Fibroblast of lung (primary cell): ENCODE data around the gene ADRA2C. TPM values are rescaled to one million over a fixed set of nuclear protein-coding genes. Genes with fewer than 3 reads are reported as not detected.

ENCODE experiments used
- DNase-seq, 2 donors: peaks; one replicate each; pipeline versions ENCODE4 v3.0.0 to v3.0.0-alpha.2; 2010; ENCODE audit warnings: low read depth in 2 of 2
- H2AFZ ChIP-seq: 2 replicates; pipeline ENCODE4 v1.5.1; 2012; ENCODE audit warnings: low read length, control low read depth, inconsistent platforms
- H3K27ac ChIP-seq: 2 replicates; pipeline ENCODE4 v1.5.1; 2011; ENCODE audit warnings: low read length, control low read depth; ENCODE audit not compliant: insufficient read depth
- H3K27me3 ChIP-seq: 2 replicates; pipeline ENCODE4 v1.5.1; 2011; ENCODE audit warnings: mild to moderate bottlenecking, low read length; ENCODE audit not compliant: control insufficient read depth, insufficient read depth
- H3K36me3 ChIP-seq: 2 replicates; pipeline ENCODE4 v1.5.1; 2011; ENCODE audit warnings: low read length; ENCODE audit not compliant: control insufficient read depth, insufficient read depth
- H3K4me1 ChIP-seq: 2 replicates; pipeline ENCODE4 v1.5.1; 2011; ENCODE audit warnings: low read length; ENCODE audit not compliant: control insufficient read depth, insufficient read depth; ENCODE audit errors: extremely low read depth
- H3K4me2 ChIP-seq: 2 replicates; pipeline ENCODE4 v1.5.1; 2011; ENCODE audit warnings: low read length, control low read depth; ENCODE audit not compliant: insufficient read depth; ENCODE audit errors: extremely low read depth
- H3K4me3 ChIP-seq, 4 experiments: fragments of 200-600 bp in 1 of 4; sonication (generic) in 1 of 4; replicated peaks in 1 of 4; 2 replicates each; pipeline ENCODE4 v1.5.1; 2011 to 2016; ENCODE audit warnings: low read length in 4 of 4, low read depth in 3 of 4, mild to moderate bottlenecking in 3 of 4, control low read depth in 2 of 4, inconsistent platforms in 1 of 4, mixed read lengths in 1 of 4; ENCODE audit not compliant: insufficient read depth in 1 of 4; ENCODE audit errors: control extremely low read depth in 1 of 4
- H3K79me2 ChIP-seq: 2 replicates; pipeline ENCODE4 v1.5.1; 2012; ENCODE audit warnings: mild to moderate bottlenecking, low read length, inconsistent platforms; ENCODE audit not compliant: control insufficient read depth, insufficient read depth
- H3K9ac ChIP-seq: 2 replicates; pipeline ENCODE4 v1.5.1; 2011; ENCODE audit warnings: mild to moderate bottlenecking, low read length, control low read depth; ENCODE audit not compliant: insufficient read depth
- H3K9me3 ChIP-seq: 2 replicates; pipeline ENCODE4 v1.5.1; 2012; ENCODE audit warnings: low read depth, low read length; ENCODE audit not compliant: control insufficient read depth, insufficient read depth
- H4K20me1 ChIP-seq: 2 replicates; pipeline ENCODE4 v1.5.1; 2011; ENCODE audit warnings: low read length; ENCODE audit not compliant: control insufficient read depth, insufficient read depth; ENCODE audit errors: extremely low read depth
- EZH2 ChIP-seq: IDR thresholded peaks from 2 replicates; pipeline ENCODE4 v1.5.1; 2012; ENCODE audit warnings: low read length, control low read depth, mild to moderate bottlenecking; ENCODE audit errors: missing control alignments
- polyA plus RNA-seq, 2 donors: library from polyadenylated mRNA; depleted of rRNA in 1 of 2; stranded (reverse) in 1 of 2; unstranded in 1 of 2; fragments of >200 nt; gene quantifications; 2 replicates each; pipeline ENCODE4 v1.2.1, GENCODE V29; 2011 to 2012; ENCODE audit warnings: missing spikeins in 1 of 2
- total RNA-seq: library from RNA; depleted of rRNA; stranded (reverse); fragments of >200 nt; gene quantifications from 2 replicates; pipeline ENCODE4 v1.2.1, GENCODE V29; 2014
- TF ChIP-seq, protein P1 (sequence below), 2 donors: IDR thresholded peaks in 1 of 2; conservative IDR thresholded peaks in 1 of 2; 1 replicate in 1 of 2; 2 replicates in 1 of 2; pipeline ENCODE4 v1.5.1; 2011 to 2012; ENCODE audit warnings: low read length in 2 of 2, control low read depth in 1 of 2, inconsistent platforms in 1 of 2, low read depth in 1 of 2, mild to moderate bottlenecking in 1 of 2

The ADRA2C gene
- total and polyA plus RNA-seq, 2 donors (not counting 1 experiment from before 2014, with no cell fraction given): 0.30 to 0.33 TPM

- TF ChIP-seq EZH2: no peak
- TF ChIP-seq, protein P1, sequence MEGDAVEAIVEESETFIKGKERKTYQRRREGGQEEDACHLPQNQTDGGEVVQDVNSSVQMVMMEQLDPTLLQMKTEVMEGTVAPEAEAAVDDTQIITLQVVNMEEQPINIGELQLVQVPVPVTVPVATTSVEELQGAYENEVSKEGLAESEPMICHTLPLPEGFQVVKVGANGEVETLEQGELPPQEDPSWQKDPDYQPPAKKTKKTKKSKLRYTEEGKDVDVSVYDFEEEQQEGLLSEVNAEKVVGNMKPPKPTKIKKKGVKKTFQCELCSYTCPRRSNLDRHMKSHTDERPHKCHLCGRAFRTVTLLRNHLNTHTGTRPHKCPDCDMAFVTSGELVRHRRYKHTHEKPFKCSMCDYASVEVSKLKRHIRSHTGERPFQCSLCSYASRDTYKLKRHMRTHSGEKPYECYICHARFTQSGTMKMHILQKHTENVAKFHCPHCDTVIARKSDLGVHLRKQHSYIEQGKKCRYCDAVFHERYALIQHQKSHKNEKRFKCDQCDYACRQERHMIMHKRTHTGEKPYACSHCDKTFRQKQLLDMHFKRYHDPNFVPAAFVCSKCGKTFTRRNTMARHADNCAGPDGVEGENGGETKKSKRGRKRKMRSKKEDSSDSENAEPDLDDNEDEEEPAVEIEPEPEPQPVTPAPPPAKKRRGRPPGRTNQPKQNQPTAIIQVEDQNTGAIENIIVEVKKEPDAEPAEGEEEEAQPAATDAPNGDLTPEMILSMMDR (conservative IDR thresholded peaks at IDR 0.05 in 1 of 2, IDR thresholded peaks at IDR 0.05 in 1 of 2; ENCODE audit: low read depth in 1 of 2, low read length in 2 of 2): no peak
- Histone ChIP-seq H3K27me3 (peaks cover 6% of the 10 kb centered on the region), H3K9me3 (no peaks in the 10 kb centered on the region), H3K27ac (no peak overlapping the region), H3K36me3 (no peaks in the 10 kb centered on the region), H3K4me2 (no peak overlapping the region), H3K79me2 (no peaks in the 10 kb centered on the region), H3K4me1 (no peaks in the 10 kb centered on the region), H3K4me3 (no peak overlapping the region), H4K20me1 (no peaks in the 10 kb centered on the region), H2AFZ (no peak overlapping the region), H3K9ac (no peak overlapping the region)
- DNase-seq: no peak
Measured at GRCh38 chr4:3744901-3745300, 21.3 kb upstream of the ADRA2C start.

GRCh38 chr4:3745886-3746656 is 20.1 kb upstream of the ADRA2C start:
- DNase-seq: no peak
- Histone ChIP-seq H3K79me2 (no peaks in the 10 kb centered on the region), H4K20me1 (no peaks in the 10 kb centered on the region), H3K4me3 (no peak overlapping the region), H3K36me3 (no peaks in the 10 kb centered on the region), H2AFZ (no peak overlapping the region), H3K27ac (no peak overlapping the region), H3K4me1 (no peaks in the 10 kb centered on the region), H3K4me2 (no peak overlapping the region), H3K27me3 (peaks cover 6% of the 10 kb centered on the region), H3K9ac (no peak overlapping the region), H3K9me3 (no peaks in the 10 kb centered on the region)
- no peak for TF ChIP-seq EZH2
- TF ChIP-seq, protein P1 (conservative IDR thresholded peaks at IDR 0.05 in 1 of 2, IDR thresholded peaks at IDR 0.05 in 1 of 2; ENCODE audit: low read depth in 1 of 2, low read length in 2 of 2): no peak

GRCh38 chr4:3746701-3747580 is 19.2 kb upstream of the ADRA2C start:
- TF ChIP-seq, protein P1 (conservative IDR thresholded peaks at IDR 0.05 in 1 of 2, IDR thresholded peaks at IDR 0.05 in 1 of 2; ENCODE audit: low read depth in 1 of 2, low read length in 2 of 2): no peak
- TF ChIP-seq EZH2: peak; percentile 23
- no peaks in the 10 kb centered on the region for H3K36me3 ChIP-seq
- no peak for DNase-seq
- H3K9ac ChIP-seq: no peak overlapping the region
- H3K79me2 ChIP-seq: no peaks in the 10 kb centered on the region
- no peak overlapping the region for H3K27ac ChIP-seq
- no peaks in the 10 kb centered on the region for H4K20me1 ChIP-seq
- no peaks in the 10 kb centered on the region for H3K9me3 ChIP-seq
- H2AFZ ChIP-seq: no peak overlapping the region
- H3K4me1 ChIP-seq: no peaks in the 10 kb centered on the region
- H3K27me3 ChIP-seq: peaks cover 6% of the 10 kb centered on the region
- no peak overlapping the region for H3K4me3 ChIP-seq
- H3K4me2 ChIP-seq: no peak overlapping the region
